HG03442 (cell line): ENCODE results near the gene FAM43A.

Source experiments
- ATAC-seq: cut with Tn5 transposase; IDR thresholded peaks from one replicate; pipeline ENCODE4 v1.9.1; 2021; ENCODE audit warnings: mild to moderate bottlenecking, moderate library complexity; ENCODE audit not compliant: unreplicated experiment

Gene FAM43A

GRCh38 chr3:194675081-194675640, 10.5 kb upstream of the FAM43A start:
- ATAC-seq: no peak

GRCh38 chr3:194675680-194676079, 10.0 kb upstream of the FAM43A start:
- no peak for ATAC-seq

- ATAC-seq: no peak
Measured at GRCh38 chr3:194676471-194676870, 9.2 kb upstream of the FAM43A start.

- no peak for ATAC-seq
Measured at GRCh38 chr3:194680888-194681615, 4.6 kb upstream of the FAM43A start.

GRCh38 chr3:194682189-194682693, 3.4 kb upstream of the FAM43A start:
- no peak for ATAC-seq

- ATAC-seq: peak; percentile 62
Measured at GRCh38 chr3:194682694-194683310, 2.9 kb upstream of the FAM43A start.

- no peak for ATAC-seq
Measured at GRCh38 chr3:194683380-194683779, 2.3 kb upstream of the FAM43A start.

- no peak for ATAC-seq
Measured at GRCh38 chr3:194685065-194685717, 492 bp upstream of the FAM43A start.

- no peak for ATAC-seq
Measured at GRCh38 chr3:194686414-194686815, 732 bp downstream of the FAM43A start.

- ATAC-seq: no peak
Measured at GRCh38 chr3:194686816-194687637, 1.3 kb downstream of the FAM43A start.

GRCh38 chr3:194687638-194688199, 2.0 kb downstream of the FAM43A start:
- no peak for ATAC-seq

- no peak for ATAC-seq
Measured at GRCh38 chr3:194688200-194688740, 2.6 kb downstream of the FAM43A start.

GRCh38 chr3:194688946-194689345, 3.3 kb downstream of the FAM43A start:
- ATAC-seq: no peak

GRCh38 chr3:194689493-194689944, 3.8 kb downstream of the FAM43A start:
- no peak for ATAC-seq

- ATAC-seq: no peak
Measured at GRCh38 chr3:194690501-194691372, 5.1 kb downstream of the FAM43A start.

- peak; percentile 63 for ATAC-seq
Measured at GRCh38 chr3:194691481-194692283, 6.0 kb downstream of the FAM43A start.

- ATAC-seq: no peak
Measured at GRCh38 chr3:194696702-194697101, 11.0 kb downstream of the FAM43A start.

- ATAC-seq: no peak
Measured at GRCh38 chr3:194702545-194702944, 16.9 kb downstream of the FAM43A start.
